Stromal cell of bone marrow (primary cell): Measurements from ENCODE around the gene PLVAP.

Experiments used
- DNase-seq: peaks from one replicate; pipeline ENCODE4 v3.0.0-alpha.2; 2012; ENCODE audit warnings: low read depth

Gene PLVAP

GRCh38 chr19:17333611-17334413, 43.3 kb downstream of the PLVAP start:
- peak; percentile 77 for DNase-seq

- no peak for DNase-seq
These were observed 44.2 kb downstream of the PLVAP start for GRCh38 chr19:17332677-17333581.

- DNase-seq, result no peak
These were observed 44.8 kb downstream of the PLVAP start for GRCh38 chr19:17332360-17332676.

GRCh38 chr19:17331045-17331558, 46.0 kb downstream of the PLVAP start:
- DNase-seq, result no peak

GRCh38 chr19:17330262-17331044, 46.7 kb downstream of the PLVAP start:
- no peak for DNase-seq

GRCh38 chr19:17329366-17330261, 47.5 kb downstream of the PLVAP start:
- DNase-seq, result no peak

GRCh38 chr19:17328517-17329365, 48.4 kb downstream of the PLVAP start:
- no peak for DNase-seq

GRCh38 chr19:17327654-17328516, 49.3 kb downstream of the PLVAP start:
- DNase-seq, result no peak

GRCh38 chr19:17327068-17327653, 50.0 kb downstream of the PLVAP start:
- no peak for DNase-seq

GRCh38 chr19:17326595-17326966, 50.6 kb downstream of the PLVAP start:
- no peak for DNase-seq

- DNase-seq, result peak; percentile 43
These were observed 51.1 kb downstream of the PLVAP start for GRCh38 chr19:17325881-17326594.

GRCh38 chr19:17325133-17325532, 52.0 kb downstream of the PLVAP start:
- no peak for DNase-seq

- no peak for DNase-seq
These were observed 52.6 kb downstream of the PLVAP start for GRCh38 chr19:17324357-17325114.

- DNase-seq, result no peak
These were observed 53.2 kb downstream of the PLVAP start for GRCh38 chr19:17323964-17324332.

- DNase-seq, result no peak
These were observed 53.7 kb downstream of the PLVAP start for GRCh38 chr19:17323300-17323963.

GRCh38 chr19:17322854-17323253, 54.3 kb downstream of the PLVAP start:
- no peak for DNase-seq
